HepG2 (cell line): ENCODE data around the gene AKTIP. TPM values are rescaled to one million over a fixed set of nuclear protein-coding genes. Genes with fewer than 3 reads are reported as not detected.
"Not testable (repeated sequence)": the region's sequence is repeated elsewhere in the genome, so short reads cannot be mapped to it uniquely, and the experiment has no call there.

ENCODE experiments used
- BCL6 ChIP-seq: IDR thresholded peaks from 2 replicates; pipeline ENCODE4 v1.6.1; 2016; ENCODE audit warnings: missing genetic modification reagents, missing compliant biosample characterization
- FOXP4 ChIP-seq: sonication (generic); formaldehyde crosslinking; IDR thresholded peaks from 2 replicates; pipeline ENCODE4 v1.4.0; 2020; ENCODE audit warnings: missing genetic modification reagents
- GATAD2A ChIP-seq: IDR thresholded peaks from 2 replicates; pipeline ENCODE4 v1.6.1; 2016
- HMG20B ChIP-seq: conservative IDR thresholded peaks from 2 replicates; pipeline ENCODE4 v1.6.1; 2016; ENCODE audit warnings: missing genetic modification reagents, missing compliant biosample characterization
- LCORL ChIP-seq, 2 experiments: fragments of 450-650 bp in 1 of 2; sonication (generic) in 1 of 2; formaldehyde crosslinking in 1 of 2; IDR thresholded peaks; 2 replicates each; pipeline versions ENCODE4 v1.5.0 to v1.6.1; 2017 to 2020; ENCODE audit warnings: antibody characterized with exemption in 1 of 2, missing genetic modification reagents in 1 of 2
- MAX ChIP-seq: IDR thresholded peaks from 2 replicates; pipeline ENCODE4 v1.6.1; 2012; ENCODE audit warnings: inconsistent platforms
- MED1 ChIP-seq: sonication (generic); formaldehyde crosslinking; IDR thresholded peaks from 2 replicates; pipeline ENCODE4 v1.4.0; 2020; ENCODE audit warnings: missing genetic modification reagents
- MIER2 ChIP-seq: IDR thresholded peaks from 2 replicates; pipeline ENCODE4 v1.6.1; 2016; ENCODE audit warnings: missing biosample characterization, missing genetic modification reagents
- MIXL1 ChIP-seq: IDR thresholded peaks from 2 replicates; pipeline ENCODE4 v1.6.1; 2016
- MNT ChIP-seq: fragments of 450-650 bp; IDR thresholded peaks from 2 replicates; pipeline ENCODE4 v1.6.1; 2016
- NR2F6 ChIP-seq, 2 experiments: IDR thresholded peaks; 2 replicates each; pipeline ENCODE4 v1.6.1; 2016; ENCODE audit warnings: antibody characterized with exemption in 1 of 2, mild to moderate bottlenecking in 1 of 2
- RARA ChIP-seq: IDR thresholded peaks from 2 replicates; pipeline ENCODE4 v1.6.1; 2016; ENCODE audit warnings: missing genetic modification reagents, missing compliant biosample characterization
- RXRA ChIP-seq: sonication (generic); formaldehyde crosslinking; IDR thresholded peaks from 2 replicates; pipeline ENCODE4 v1.5.1; 2020; ENCODE audit warnings: missing genetic modification reagents
- SOX13 ChIP-seq, 3 experiments: fragments of 450-650 bp in 1 of 3; sonication (generic) in 1 of 3; formaldehyde crosslinking in 1 of 3; IDR thresholded peaks in 2 of 3; conservative IDR thresholded peaks in 1 of 3; 2 replicates each; pipeline versions ENCODE4 v1.5.0 to v1.6.1; 2016 to 2020; ENCODE audit warnings: antibody characterized with exemption in 1 of 3, mild to moderate bottlenecking in 1 of 3, missing compliant biosample characterization in 1 of 3, missing genetic modification reagents in 1 of 3, moderate library complexity in 1 of 3
- SP5 ChIP-seq: IDR thresholded peaks from 2 replicates; pipeline ENCODE4 v1.6.1; 2016; ENCODE audit warnings: low read depth, borderline replicate concordance
- TCF7 ChIP-seq: sonication (generic); IDR thresholded peaks from 2 replicates; pipeline ENCODE4 v1.6.1; 2016; ENCODE audit warnings: antibody characterized with exemption, low read depth
- THRA ChIP-seq: sonication (generic); formaldehyde crosslinking; IDR thresholded peaks from 2 replicates; pipeline ENCODE4 v1.4.0; 2020; ENCODE audit warnings: missing genetic modification reagents, borderline replicate concordance
- ZKSCAN5 ChIP-seq: sonication (generic); formaldehyde crosslinking; IDR thresholded peaks from 2 replicates; pipeline ENCODE4 v1.5.1; 2020; ENCODE audit warnings: mild to moderate bottlenecking, missing genetic modification reagents
- ZMYM4 ChIP-seq: sonication (generic); formaldehyde crosslinking; IDR thresholded peaks from 2 replicates; pipeline ENCODE4 v1.8.1; 2023; ENCODE audit warnings: mild to moderate bottlenecking, missing genetic modification reagents
- polyA plus RNA-seq, 8 experiments: library from polyadenylated mRNA; depleted of rRNA in 3 of 8; stranded (reverse) in 7 of 8; unstranded in 1 of 8; fragments of >200 nt; fragmentation: Illumina TruSeq in 4 of 8; extraction: Trizol in 4 of 8; gene quantifications; 2 replicates each; pipeline versions ENCODE4 v1.2.1 to v1.2.3, GENCODE V29; 2011 to 2016; ENCODE audit warnings: low read depth in 4 of 8, missing spikeins in 1 of 8, mixed read lengths in 1 of 8; ENCODE audit not compliant: insufficient read depth in 1 of 8
- total RNA-seq, 5 experiments: library from RNA; depleted of rRNA; stranded (reverse); fragments of >200 nt; fragmentation: Illumina TruSeq; extraction: Trizol; gene quantifications; 2 replicates each; pipeline ENCODE4 v1.2.3, GENCODE V29; 2016; ENCODE audit warnings: low read depth in 1 of 5

AKTIP gene
- total and polyA plus RNA-seq, 2 of the 13 experiments (the other 11 are each of a cell fraction or from before 2014, with no cell fraction given) = 28.8 to 49.0 TPM

GRCh38 chr16:53539759-53540718 is 37.0 kb upstream of the AKTIP start (continued):
- TF ChIP-seq SOX13 (IDR thresholded peaks at IDR 0.05) (peak; percentile 79), SOX13 (CRISPR knock-in tag; conservative IDR thresholded peaks at IDR 0.05 in 1 of 2, IDR thresholded peaks at IDR 0.05 in 1 of 2) (peak in 1 of 2 experiments; percentile 92; a peak in 2 of 4 replicates), HMG20B (CRISPR knock-in tag) (0 out of 2 replicates have a peak, but pooled peaks have one; percentile 37), MNT (peak; percentile 24; the same call in 1 of the 2 replicates), LCORL (CRISPR knock-in tag; IDR thresholded peaks at IDR 0.05) (peak; percentile 60; the same call in 1 of the 2 replicates), ZKSCAN5 (CRISPR knock-in tag) (peak; percentile 29; the same call in 1 of the 2 replicates), RXRA (CRISPR knock-in tag) (peak; percentile 51; the same call in 1 of the 2 replicates), RARA (CRISPR knock-in tag) (peak; percentile 51; the same call in 1 of the 2 replicates), TCF7 (peak; percentile 36; the same call in 1 of the 2 replicates), MIER2 (CRISPR knock-in tag) (0 out of 2 replicates have a peak, but pooled peaks have one; percentile 29), FOXP4 (CRISPR knock-in tag) (peak; percentile 77), MED1 (peak; percentile 23; the same call in 1 of the 2 replicates), ZMYM4 (CRISPR knock-in tag) (peak; percentile 34; the same call in 1 of the 2 replicates), THRA (peak; percentile 38; the same call in 1 of the 2 replicates), SP5 (peak; percentile 61; the same call in 1 of the 2 replicates), GATAD2A (peak; percentile 83), NR2F6 (IDR thresholded peaks at IDR 0.05) (peak; percentile 86), NR2F6 (CRISPR knock-in tag; IDR thresholded peaks at IDR 0.05) (peak; percentile 93), MIXL1 (CRISPR knock-in tag) (peak; percentile 89), MAX (peak; percentile 34; the same call in 1 of the 2 replicates), BCL6 (CRISPR knock-in tag) (peak; percentile 75)
- not testable (repeated sequence) for TF ChIP-seq LCORL (IDR thresholded peaks at IDR 0.05)
